SK-N-SH (cell line): Measurements from ENCODE around the gene CNNM3. TPM values are rescaled to one million over a fixed set of nuclear protein-coding genes. Genes with fewer than 3 reads are reported as not detected.

ENCODE experiments used
- CTCF ChIA-PET: fragments of 300-600, 350-600 bp; formaldehyde crosslinking; extraction: SDS; loops from one replicate; lab custom pipeline; 2021; lab: Yijun Ruan, JAX
- POLR2A ChIA-PET: fragments of 350-600 bp; sonication (Branson Sonifier 250); formaldehyde crosslinking; extraction: SDS; loops from one replicate; lab custom pipeline; 2020; ENCODE audit warnings: antibody characterized with exemption, inconsistent platforms; lab: Yijun Ruan, JAX
- DNase-seq: peaks from one replicate; pipeline ENCODE4 v3.0.0; 2012
- H2AFZ ChIP-seq: fragments of 200-600 bp; sonication (generic); 2 replicates; pipeline ENCODE4 v1.8.1; 2016; ENCODE audit warnings: antibody characterized with exemption, mild to moderate bottlenecking, low read depth
- H3F3A ChIP-seq: fragments of 200-600 bp; sonication (generic); replicated peaks from 2 replicates; pipeline ENCODE3; 2016; ENCODE audit warnings: antibody characterized with exemption, mild to moderate bottlenecking; ENCODE audit not compliant: insufficient read depth
- H3K27ac ChIP-seq, 2 experiments: fragments of 200-500 bp in 1 of 2; fragments of 200-600 bp in 1 of 2; sonication (Bioruptor generic) in 1 of 2; sonication (generic), shearing (Covaris generic) in 1 of 2; 2 replicates each; pipeline versions ENCODE4 v1.5.1 to v1.6.1; 2014 to 2016; ENCODE audit warnings: low read depth in 2 of 2, inconsistent platforms in 1 of 2, low read length in 1 of 2, mild to moderate bottlenecking in 1 of 2, mixed read lengths in 1 of 2
- H3K27me3 ChIP-seq: fragments of 200-600 bp; sonication (generic), shearing (Covaris generic); 2 replicates; pipeline ENCODE4 v1.6.1; 2016; ENCODE audit warnings: mixed run types; ENCODE audit not compliant: insufficient read depth
- H3K36me3 ChIP-seq, 2 experiments: fragments of 200-500 bp in 1 of 2; fragments of 200-600 bp in 1 of 2; sonication (Bioruptor generic) in 1 of 2; sonication (generic) in 1 of 2; replicated peaks in 1 of 2; 2 replicates each; pipeline versions ENCODE3 to v1.5.1; 2014 to 2016; ENCODE audit warnings: low read length in 1 of 2, mild to moderate bottlenecking in 1 of 2; ENCODE audit not compliant: insufficient read depth in 2 of 2, control insufficient read depth in 1 of 2
- H3K4me1 ChIP-seq, 2 experiments: fragments of 200-500 bp in 1 of 2; fragments of 200-600 bp in 1 of 2; sonication (Bioruptor generic) in 1 of 2; sonication (generic), shearing (Covaris generic) in 1 of 2; 2 replicates each; pipeline versions ENCODE4 v1.5.1 to v1.6.1; 2014 to 2016; ENCODE audit warnings: low read depth in 1 of 2, low read length in 1 of 2, mixed run types in 1 of 2; ENCODE audit not compliant: insufficient read depth in 2 of 2, control insufficient read depth in 1 of 2
- H3K4me2 ChIP-seq: fragments of 200-600 bp; sonication (generic), shearing (Covaris generic); 2 replicates; pipeline ENCODE4 v1.6.1; 2017; ENCODE audit warnings: mixed run types
- H3K4me3 ChIP-seq, 2 experiments: fragments of 200-500 bp in 1 of 2; fragments of 200-600 bp in 1 of 2; sonication (Bioruptor generic) in 1 of 2; sonication (generic), shearing (Covaris generic) in 1 of 2; 2 replicates each; pipeline versions ENCODE4 v1.5.1 to v1.8.1; 2014 to 2016; ENCODE audit warnings: low read depth in 2 of 2, inconsistent platforms in 1 of 2, low read length in 1 of 2, mild to moderate bottlenecking in 1 of 2, mixed read lengths in 1 of 2, moderate library complexity in 1 of 2
- H3K79me2 ChIP-seq: fragments of 200-600 bp; sonication (generic); 2 replicates; pipeline ENCODE4 v1.8.1; 2017; ENCODE audit warnings: mild to moderate bottlenecking; ENCODE audit not compliant: insufficient read depth
- H3K9ac ChIP-seq: fragments of 200-600 bp; sonication (generic); 2 replicates; pipeline ENCODE4 v1.6.1; 2017; ENCODE audit warnings: mixed run types
- H3K9me2 ChIP-seq: fragments of 200-600 bp; sonication (generic); 2 replicates; pipeline ENCODE4 v1.6.1; 2017; ENCODE audit warnings: mixed run types
- H3K9me3 ChIP-seq: fragments of 200-600 bp; sonication (generic); 2 replicates; pipeline ENCODE4 v1.6.1; 2017; ENCODE audit warnings: mixed run types, mild to moderate bottlenecking, moderate library complexity
- H4K20me1 ChIP-seq: fragments of 200-600 bp; sonication (generic); 2 replicates; pipeline ENCODE4 v1.6.1; 2017; ENCODE audit warnings: mild to moderate bottlenecking, mixed run types; ENCODE audit not compliant: insufficient read depth
- CHD2 ChIP-seq: fragments of 150-350 bp; IDR thresholded peaks from 2 replicates; pipeline ENCODE4 v1.6.1; 2018; ENCODE audit warnings: low read length; ENCODE audit not compliant: partially characterized antibody
- CTCF ChIP-seq: fragments of 200-600 bp; sonication (generic); IDR thresholded peaks from 2 replicates; pipeline ENCODE4 v1.6.1; 2017; ENCODE audit warnings: antibody characterized with exemption, mild to moderate bottlenecking, moderate library complexity
- FOSL2 ChIP-seq: IDR thresholded peaks from 2 replicates; pipeline ENCODE4 v1.4.0; 2012; ENCODE audit warnings: low read depth, mild to moderate bottlenecking, moderate library complexity, borderline replicate concordance
- GABPA ChIP-seq: IDR thresholded peaks from 2 replicates; pipeline ENCODE4 v1.4.0; 2012; ENCODE audit warnings: low read depth, mild to moderate bottlenecking
- GATA2 ChIP-seq: sonication (generic); formaldehyde crosslinking; IDR thresholded peaks from 2 replicates; pipeline ENCODE4 v1.5.0; 2020; ENCODE audit warnings: mild to moderate bottlenecking, missing genetic modification reagents
- MXI1 ChIP-seq: IDR thresholded peaks from 2 replicates; pipeline ENCODE4 v1.6.1; 2012; ENCODE audit warnings: mild to moderate bottlenecking, low read depth, low read length, improper control_type of control experiment
- NFIC ChIP-seq: IDR thresholded peaks from 2 replicates; pipeline ENCODE4 v1.4.0; 2012; ENCODE audit warnings: borderline replicate concordance
- RFX5 ChIP-seq: IDR thresholded peaks from 2 replicates; pipeline ENCODE4 v1.6.1; 2012; ENCODE audit warnings: mild to moderate bottlenecking, improper control_type of control experiment, low read length
- TEAD4 ChIP-seq: IDR thresholded peaks from 2 replicates; pipeline ENCODE4 v1.4.0; 2012; ENCODE audit warnings: mild to moderate bottlenecking, borderline replicate concordance; ENCODE audit not compliant: insufficient read depth
- WGBS: methylation state at CpG from one replicate; pipeline ENCODE4 v1.1.6; 2017; ENCODE audit warnings: low lambda C conversion rate; 5-methylcytosine and 5-hydroxymethylcytosine counted together
- polyA plus RNA-seq, 3 experiments: library from polyadenylated mRNA; depleted of rRNA; stranded (reverse); fragments of >200 nt; gene quantifications; 2 replicates each; pipeline ENCODE4 v1.2.3, GENCODE V29; 2012
- TF ChIP-seq, protein P1 (sequence below): IDR thresholded peaks from 2 replicates; pipeline ENCODE4; 2012

CNNM3 gene
- polyA plus RNA-seq, 1 of the 3 experiments (the other 2 are of a cell fraction) = 14.7 TPM

GRCh38 chr2:96874198-96874831 is 58.2 kb downstream of the CNNM3 start:
- Histone ChIP-seq H2AFZ (no peak overlapping the region), H3K9me3 (no peaks in the 10 kb centered on the region), H3K4me1 (peaks cover 9 to 57% of the 10 kb centered on the region in 2 experiments; a peak in 2 of 4 replicates), H3F3A (no peaks in the 10 kb centered on the region), H3K9ac (no peak overlapping the region), H3K4me3 (no peak overlapping the region), H3K9me2 (no peaks in the 10 kb centered on the region), H3K79me2 (no peaks in the 10 kb centered on the region), H3K27ac (no peak overlapping the region), H3K4me2 (no peak overlapping the region), H4K20me1 (no peaks in the 10 kb centered on the region), H3K27me3 (no peaks in the 10 kb centered on the region), H3K36me3 (no peaks in the 10 kb centered on the region)
- no peak for DNase-seq
- CTCF ChIA-PET = interaction anchor here (1.0 to 5.7 kb wide), 4 partner anchors 16 to 110 kb away, joined by 3 to 34 read pairs (median 14); partner anchors contain the start of gene ANKRD39
- TF ChIP-seq GATA2 (CRISPR knock-in tag) (no peak), GABPA (no peak), MXI1 (no peak), FOSL2 (no peak), RFX5 (no peak), TEAD4 (no peak), CHD2 (no peak)
- POLR2A ChIA-PET = interaction anchor here (3.0 kb wide), 1 partner anchor 17 kb away, joined by 8 read pairs; the partner anchor contains the start of gene ANKRD39
- 86% methylated on average over 17 of the region's 18 CpGs for WGBS

DNA sequence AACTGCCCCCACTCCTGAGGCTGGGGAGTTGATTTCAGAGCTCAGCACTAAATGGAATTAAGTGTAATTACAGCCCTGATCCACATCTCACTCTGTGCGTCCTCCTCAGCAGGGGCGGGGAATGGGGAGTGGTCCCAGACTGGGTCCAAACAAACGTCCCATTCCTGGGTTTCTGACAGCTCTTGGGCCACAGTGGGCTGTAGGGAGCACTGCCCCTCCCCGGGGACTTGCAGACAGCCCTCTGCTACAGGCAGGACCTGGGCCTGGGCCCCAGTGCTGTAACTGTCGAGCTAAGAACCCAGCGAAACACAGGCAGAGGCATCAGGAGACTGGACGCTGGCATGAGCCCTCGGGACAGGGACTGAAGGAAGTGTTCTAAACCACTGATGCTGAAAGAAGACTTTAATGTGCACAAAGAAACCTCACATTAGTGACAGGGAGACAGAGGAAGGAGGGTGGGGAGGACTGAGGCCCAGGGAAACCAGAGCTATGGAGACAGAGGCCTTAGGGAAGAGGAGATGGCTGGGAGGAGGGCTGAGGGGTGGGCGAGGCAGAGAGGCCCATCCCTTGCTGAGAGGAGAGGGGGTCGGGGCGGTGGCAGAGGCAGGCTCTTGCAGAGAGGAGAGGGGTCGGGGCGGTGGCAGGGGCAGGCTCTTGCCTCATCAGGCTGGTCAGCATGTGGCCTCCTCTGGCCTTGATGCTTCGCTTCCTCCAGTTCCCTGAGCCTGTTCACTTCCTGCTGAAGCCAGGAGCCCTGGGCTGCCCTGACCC is 59.6 kb downstream of the CNNM3 start:
- Histone ChIP-seq H3K9ac (no peak overlapping the region), H4K20me1 (no peaks in the 10 kb centered on the region), H3K9me2 (no peaks in the 10 kb centered on the region), H3K4me2 (no peak overlapping the region), H3K36me3 (no peaks in the 10 kb centered on the region), H3K27me3 (no peaks in the 10 kb centered on the region), H3K9me3 (no peaks in the 10 kb centered on the region), H2AFZ (no peak overlapping the region), H3K27ac (peak overlapping the region in 1 of 2 experiments; percentile 25; a peak in 1 of 4 replicates), H3F3A (no peaks in the 10 kb centered on the region), H3K4me1 (peaks cover 9 to 52% of the 10 kb centered on the region in 2 experiments; a peak in 2 of 4 replicates), H3K4me3 (no peak overlapping the region; a peak in 1 of 4 replicates), H3K79me2 (no peaks in the 10 kb centered on the region)
- WGBS = 76% methylated on average over 11 of the region's 14 CpGs
- POLR2A ChIA-PET = interaction anchor here (1.0 to 3.0 kb wide), 2 partner anchors 15 to 18 kb away, joined by 3 to 8 read pairs; partner anchors contain the start of gene ANKRD39
- DNase-seq = peak; percentile 85
- TF ChIP-seq NFIC = no peak
- TF ChIP-seq GATA2 (CRISPR knock-in tag) = peak; percentile 75
- TF ChIP-seq, protein P1, sequence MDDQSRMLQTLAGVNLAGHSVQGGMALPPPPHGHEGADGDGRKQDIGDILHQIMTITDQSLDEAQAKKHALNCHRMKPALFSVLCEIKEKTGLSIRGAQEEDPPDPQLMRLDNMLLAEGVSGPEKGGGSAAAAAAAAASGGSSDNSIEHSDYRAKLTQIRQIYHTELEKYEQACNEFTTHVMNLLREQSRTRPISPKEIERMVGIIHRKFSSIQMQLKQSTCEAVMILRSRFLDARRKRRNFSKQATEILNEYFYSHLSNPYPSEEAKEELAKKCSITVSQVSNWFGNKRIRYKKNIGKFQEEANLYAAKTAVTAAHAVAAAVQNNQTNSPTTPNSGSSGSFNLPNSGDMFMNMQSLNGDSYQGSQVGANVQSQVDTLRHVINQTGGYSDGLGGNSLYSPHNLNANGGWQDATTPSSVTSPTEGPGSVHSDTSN = no peak
- TF ChIP-seq CTCF = no peak
- CTCF ChIA-PET = interaction anchor here (0.9 to 5.7 kb wide), 6 partner anchors 8 to 78 kb away, joined by 3 to 34 read pairs (median 6); partner anchors contain the start of gene ANKRD39
